Subcutaneous abdominal adipose tissue (tissue), 5 donors: ENCODE results near the gene TERB1.
A peak's percentile ranks its signal among the peaks of the same experiment; 100 is the strongest.

Source experiments
- H3K27ac ChIP-seq: one replicate; pipeline ENCODE4 v1.7.0; 2013; ENCODE audit warnings: low read depth, mild to moderate bottlenecking, inconsistent platforms, low read length, moderate library complexity
- H3K27me3 ChIP-seq, 5 donors: one replicate each; pipeline ENCODE4 v1.7.0; 2013; ENCODE audit warnings: low read length in 5 of 5, inconsistent platforms in 1 of 5; ENCODE audit not compliant: control insufficient read depth in 5 of 5, insufficient read depth in 4 of 5
- H3K36me3 ChIP-seq, 5 donors: one replicate each; pipeline ENCODE4 v1.7.0; 2013; ENCODE audit warnings: low read length in 5 of 5; ENCODE audit not compliant: control insufficient read depth in 5 of 5, insufficient read depth in 5 of 5
- H3K4me1 ChIP-seq, 5 donors: one replicate each; pipeline ENCODE4 v1.7.0; 2013; ENCODE audit warnings: low read length in 5 of 5, mild to moderate bottlenecking in 3 of 5, moderate library complexity in 1 of 5; ENCODE audit not compliant: control insufficient read depth in 5 of 5, insufficient read depth in 5 of 5
- H3K4me3 ChIP-seq, 5 donors: one replicate each; pipeline ENCODE4 v1.7.0; 2013; ENCODE audit warnings: low read length in 5 of 5, low read depth in 1 of 5
- H3K9ac ChIP-seq, 5 donors: one replicate each; pipeline ENCODE4 v1.7.0; 2013; ENCODE audit warnings: low read length in 5 of 5, mild to moderate bottlenecking in 4 of 5, moderate library complexity in 3 of 5
- H3K9me3 ChIP-seq, 5 donors: one replicate each; pipeline ENCODE4 v1.7.0; 2013; ENCODE audit warnings: low read length in 5 of 5; ENCODE audit not compliant: control insufficient read depth in 5 of 5
- donor health status: healthy.
- donor health status: healthy.
- donor health status: healthy.
- donor health status: healthy.
- donor health status: healthy.

Gene TERB1

GRCh38 chr16:66740010-66740409 is 61.4 kb downstream of the TERB1 start:
- Histone ChIP-seq H3K9me3 (no peaks in the 10 kb centered on the region), H3K27ac (peak overlapping the region; percentile 74), H3K27me3 (no peaks in the 10 kb centered on the region), H3K4me3 (no peak overlapping the region), H3K9ac (no peak overlapping the region), H3K36me3 (peaks cover 6 to 59% (median 41%) of the 10 kb centered on the region in 5 donors), H3K4me1 (peaks cover 17 to 38% (median 34%) of the 10 kb centered on the region in 5 donors)

- Histone ChIP-seq H3K27me3 (no peaks in the 10 kb centered on the region), H3K36me3 (peaks cover 13 to 80% (median 73%) of the 10 kb centered on the region in 5 donors), H3K27ac (no peak overlapping the region), H3K9ac (no peak overlapping the region), H3K4me1 (peaks cover 6 to 15% (median 14%) of the 10 kb centered on the region in 5 donors), H3K4me3 (no peak overlapping the region), H3K9me3 (no peaks in the 10 kb centered on the region)
Observed at GRCh38 chr16:66735891-66736290, 65.5 kb downstream of the TERB1 start.

GRCh38 chr16:66731101-66731500 is 70.3 kb downstream of the TERB1 start:
- Histone ChIP-seq H3K36me3 (peaks cover 12 to 94% (median 82%) of the 10 kb centered on the region in 5 donors), H3K27me3 (no peaks in the 10 kb centered on the region), H3K9ac (no peak overlapping the region), H3K9me3 (no peaks in the 10 kb centered on the region), H3K4me3 (no peak overlapping the region), H3K27ac (no peak overlapping the region), H3K4me1 (peaks cover 0 to 5% (median 3%) of the 10 kb centered on the region in 5 donors)

GRCh38 chr16:66728804-66729203 is 72.6 kb downstream of the TERB1 start:
- Histone ChIP-seq H3K4me3 (no peak overlapping the region), H3K4me1 (peaks cover 0 to 5% (median 3%) of the 10 kb centered on the region in 5 donors), H3K27me3 (no peaks in the 10 kb centered on the region), H3K9me3 (no peaks in the 10 kb centered on the region), H3K9ac (no peak overlapping the region), H3K36me3 (peaks cover 16 to 95% (median 85%) of the 10 kb centered on the region in 5 donors), H3K27ac (no peak overlapping the region)

GRCh38 chr16:66728117-66728787 is 73.1 kb downstream of the TERB1 start:
- Histone ChIP-seq H3K27ac (no peak overlapping the region), H3K9ac (no peak overlapping the region), H3K36me3 (peaks cover 22 to 95% (median 85%) of the 10 kb centered on the region in 5 donors), H3K27me3 (no peaks in the 10 kb centered on the region), H3K9me3 (no peaks in the 10 kb centered on the region), H3K4me1 (peaks cover 0 to 5% (median 3%) of the 10 kb centered on the region in 5 donors), H3K4me3 (no peak overlapping the region)

GRCh38 chr16:66720766-66721165 is 80.6 kb downstream of the TERB1 start:
- no peaks in the 10 kb centered on the region for H3K4me1 ChIP-seq
- no peak overlapping the region for H3K27ac ChIP-seq
- no peaks in the 10 kb centered on the region for H3K9me3 ChIP-seq
- no peaks in the 10 kb centered on the region for H3K27me3 ChIP-seq
- H3K9ac ChIP-seq, result no peak overlapping the region
- H3K4me3 ChIP-seq, result no peak overlapping the region
- H3K36me3 ChIP-seq, result peaks cover 25 to 51% (median 43%) of the 10 kb centered on the region in 5 donors

- no peak overlapping the region for H3K27ac ChIP-seq
- no peaks in the 10 kb centered on the region for H3K4me1 ChIP-seq
- H3K9me3 ChIP-seq, result no peaks in the 10 kb centered on the region
- peaks cover 25 to 36% (median 28%) of the 10 kb centered on the region in 5 donors for H3K36me3 ChIP-seq
- H3K27me3 ChIP-seq, result no peaks in the 10 kb centered on the region
- no peak overlapping the region for H3K9ac ChIP-seq
- no peak overlapping the region for H3K4me3 ChIP-seq
Observed at GRCh38 chr16:66719246-66719645, 82.1 kb downstream of the TERB1 start.

GRCh38 chr16:66717776-66718175 is 83.6 kb downstream of the TERB1 start:
- H3K4me1 ChIP-seq, result peaks cover 0 to 2% (median 0%) of the 10 kb centered on the region in 5 donors
- H3K4me3 ChIP-seq, result no peak overlapping the region
- H3K27me3 ChIP-seq, result no peaks in the 10 kb centered on the region
- H3K36me3 ChIP-seq, result peaks cover 12 to 21% (median 14%) of the 10 kb centered on the region in 5 donors
- H3K27ac ChIP-seq, result no peak overlapping the region
- H3K9me3 ChIP-seq, result no peaks in the 10 kb centered on the region
- H3K9ac ChIP-seq, result no peak overlapping the region

- no peak overlapping the region for H3K9ac ChIP-seq
- H3K4me3 ChIP-seq, result no peak overlapping the region
- H3K4me1 ChIP-seq, result peaks cover 0 to 2% (median 0%) of the 10 kb centered on the region in 5 donors
- H3K36me3 ChIP-seq, result peaks cover 6 to 15% (median 9%) of the 10 kb centered on the region in 5 donors
- H3K27me3 ChIP-seq, result no peaks in the 10 kb centered on the region
- no peak overlapping the region for H3K27ac ChIP-seq
- no peaks in the 10 kb centered on the region for H3K9me3 ChIP-seq
Observed at GRCh38 chr16:66717112-66717675, 84.2 kb downstream of the TERB1 start.

GRCh38 chr16:66714654-66715307 is 86.6 kb downstream of the TERB1 start:
- no peak overlapping the region for H3K9ac ChIP-seq

More at GRCh38 chr16:66714654-66715307, 86.6 kb downstream of the TERB1 start:
- H3K9me3 ChIP-seq, result peaks cover 0 to 2% (median 0%) of the 10 kb centered on the region in 5 donors
- H3K4me1 ChIP-seq, result peaks cover 0 to 2% (median 0%) of the 10 kb centered on the region in 5 donors
- no peak overlapping the region for H3K27ac ChIP-seq
- no peak overlapping the region for H3K4me3 ChIP-seq
- no peaks in the 10 kb centered on the region for H3K27me3 ChIP-seq
- H3K36me3 ChIP-seq, result peaks cover 0 to 9% (median 7%) of the 10 kb centered on the region in 5 donors
